GM19467 (cell line): ENCODE results near the gene KCND2.
A peak's percentile ranks its signal among the peaks of the same experiment; 100 is the strongest.
"Not testable (repeated sequence)": the region's sequence is repeated elsewhere in the genome, so short reads cannot be mapped to it uniquely, and the experiment has no call there.

Source experiments
- ATAC-seq: cut with Tn5 transposase; IDR thresholded peaks from one replicate; pipeline ENCODE4 v1.9.1; 2021; ENCODE audit warnings: mild to moderate bottlenecking, moderate library complexity; ENCODE audit not compliant: unreplicated experiment

KCND2 gene

DNA sequence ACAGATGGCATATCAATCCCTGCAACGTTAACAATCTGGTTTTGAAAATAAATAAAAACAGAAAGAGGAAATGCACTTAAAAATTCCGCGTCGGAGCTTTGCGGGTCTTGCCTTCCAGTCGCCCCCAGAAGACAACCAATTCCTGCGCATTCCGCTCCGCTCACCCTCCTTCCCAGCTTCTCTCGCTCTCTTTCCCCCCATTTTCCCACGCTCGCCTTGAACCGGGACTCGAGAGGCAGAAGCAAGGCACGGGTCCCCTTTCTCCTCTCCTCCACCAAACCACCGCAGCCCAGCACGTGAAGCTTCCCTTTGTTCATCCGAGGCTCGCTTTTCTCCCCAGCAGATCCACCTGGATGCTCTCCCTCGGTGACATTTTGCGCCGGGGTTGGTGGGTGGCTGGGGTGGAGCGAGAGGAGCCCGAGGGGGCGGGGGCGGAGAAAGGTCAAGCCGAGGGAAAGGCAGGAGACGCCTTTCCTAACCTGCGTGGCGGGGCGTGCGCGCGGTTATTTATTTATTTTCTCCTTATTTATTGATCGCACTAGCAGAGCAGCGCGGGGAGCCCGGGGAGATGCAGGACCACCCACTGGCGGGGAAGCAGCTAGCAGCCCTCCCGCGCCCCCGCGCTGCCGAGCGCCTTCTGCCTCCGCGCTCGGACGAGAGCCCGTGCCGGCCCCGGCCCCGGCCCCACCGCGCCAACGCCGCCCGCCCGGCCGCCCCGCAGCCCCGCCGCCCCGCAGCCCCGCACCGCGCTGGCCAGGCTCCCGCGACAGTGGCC lies at the start of gene KCND2:
TSS of gene KCND2 (plus strand) at position 475 of the 775 bp plus-strand sequence.
- ATAC-seq = peak; percentile 20

DNA sequence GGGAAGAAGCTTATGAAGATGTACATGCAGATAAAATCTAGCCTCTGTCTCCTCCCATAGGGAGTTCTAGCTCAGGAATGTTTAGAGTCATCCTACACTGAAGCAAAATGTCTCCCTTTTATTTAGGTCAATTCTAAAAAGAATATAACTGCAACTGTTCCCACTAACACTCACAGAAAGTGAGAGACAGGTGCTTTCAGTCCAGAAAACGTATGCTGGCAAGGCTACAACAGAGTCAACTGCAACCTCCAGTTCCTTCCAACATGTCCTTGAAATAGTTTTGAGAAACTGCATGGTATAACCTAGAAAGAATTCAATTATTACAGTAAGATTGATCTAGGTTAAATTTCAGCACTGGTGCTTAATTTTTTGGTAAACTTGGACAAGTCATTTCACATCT lies 46.8 kb upstream of the KCND2 start:
- no peak for ATAC-seq

DNA sequence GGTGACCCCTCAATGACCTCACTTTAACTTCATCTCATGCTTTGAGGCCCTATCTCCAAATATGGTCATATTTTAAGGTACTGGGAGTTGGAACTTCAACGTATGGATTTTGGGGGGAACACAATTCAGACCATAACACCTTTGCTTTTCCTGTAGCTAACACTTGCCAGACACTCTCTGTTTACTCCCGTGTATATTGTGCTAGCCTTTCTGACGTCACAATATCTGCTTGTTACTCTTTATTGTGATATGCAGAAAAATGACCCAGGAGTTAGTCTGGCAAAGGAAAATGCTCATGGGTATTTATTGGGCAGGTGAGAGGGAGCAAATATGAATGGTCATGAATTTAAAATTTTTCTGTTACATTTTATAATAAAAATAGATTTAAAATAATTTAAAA lies 45.7 kb upstream of the KCND2 start:
- ATAC-seq = no peak

DNA sequence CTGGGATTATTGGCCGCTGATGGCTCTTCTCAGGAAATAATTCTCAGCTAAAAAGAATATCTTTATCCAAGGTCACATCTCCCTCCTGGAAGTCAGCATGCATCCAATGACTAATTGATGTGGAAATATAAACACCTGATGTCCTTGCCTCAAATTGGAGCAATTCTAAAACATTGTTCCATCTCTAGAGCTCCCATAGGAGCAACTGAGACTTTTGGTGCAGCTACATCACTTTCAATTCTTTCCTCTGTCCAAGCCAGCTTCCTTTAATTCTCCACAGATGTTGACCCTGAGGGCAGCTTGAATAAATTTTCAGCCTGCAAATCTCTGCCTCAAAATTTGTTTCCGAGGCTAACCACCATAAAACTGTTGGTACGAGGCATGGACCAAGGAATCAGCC lies 43.9 kb upstream of the KCND2 start:
- no peak for ATAC-seq

DNA sequence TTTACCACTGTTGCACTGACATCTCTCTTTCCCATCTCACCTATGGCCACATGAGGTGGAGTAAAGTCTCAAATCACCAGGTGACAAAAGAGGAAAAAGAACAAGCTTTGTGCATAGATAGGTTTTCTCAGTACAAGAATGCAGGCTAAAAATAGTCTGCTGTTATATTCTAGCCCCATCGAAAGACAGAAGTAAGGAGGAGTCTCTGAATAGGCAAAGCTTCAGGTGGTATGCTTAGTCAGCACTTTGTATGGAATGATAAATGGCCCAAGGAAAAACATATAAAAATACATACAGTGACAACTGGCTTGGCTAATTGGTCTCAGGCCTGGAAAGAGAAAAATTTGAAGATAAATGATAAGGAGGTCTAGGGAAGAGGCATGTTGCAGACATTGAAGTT lies 39.6 kb upstream of the KCND2 start:
- no peak for ATAC-seq

DNA sequence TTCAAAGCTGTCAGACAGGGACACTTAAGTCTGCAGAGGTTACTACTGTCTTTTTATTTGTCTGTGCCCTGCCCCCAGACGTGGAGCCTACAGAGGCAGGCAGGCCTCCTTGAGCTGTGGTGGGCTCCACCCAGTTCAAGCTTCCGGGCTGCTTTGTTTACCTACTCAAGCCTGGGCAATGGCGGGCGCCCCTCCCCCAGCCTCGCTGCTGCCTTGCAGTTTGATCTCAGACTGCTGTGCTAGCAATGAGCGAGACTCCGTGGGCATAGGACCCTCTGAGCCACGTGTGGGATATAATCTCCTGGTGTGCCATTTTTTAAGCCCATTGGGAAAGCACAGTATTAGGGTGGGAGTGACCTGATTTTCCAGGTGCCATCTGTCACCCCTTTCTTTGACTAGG lies 32.6 kb upstream of the KCND2 start:
- not testable (repeated sequence) for ATAC-seq

DNA sequence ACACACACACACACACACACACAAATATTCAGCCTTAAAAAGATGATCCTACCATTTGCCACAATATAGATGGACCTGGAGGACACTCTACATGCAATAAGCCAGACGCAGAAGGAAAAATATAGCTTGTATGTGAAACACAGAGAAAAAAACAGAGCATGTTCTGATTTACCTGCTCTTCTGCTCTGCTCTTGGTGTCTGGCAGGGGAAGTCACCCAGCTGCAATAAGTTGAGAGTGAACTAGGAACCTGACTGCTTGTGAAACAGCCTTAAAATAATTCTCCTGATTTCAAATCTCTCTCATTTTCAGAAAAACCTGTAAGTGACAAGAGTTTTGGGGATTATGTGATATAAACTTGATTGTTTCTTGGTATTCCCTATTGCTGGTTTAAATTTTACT lies 31.0 kb upstream of the KCND2 start:
- ATAC-seq = no peak

DNA sequence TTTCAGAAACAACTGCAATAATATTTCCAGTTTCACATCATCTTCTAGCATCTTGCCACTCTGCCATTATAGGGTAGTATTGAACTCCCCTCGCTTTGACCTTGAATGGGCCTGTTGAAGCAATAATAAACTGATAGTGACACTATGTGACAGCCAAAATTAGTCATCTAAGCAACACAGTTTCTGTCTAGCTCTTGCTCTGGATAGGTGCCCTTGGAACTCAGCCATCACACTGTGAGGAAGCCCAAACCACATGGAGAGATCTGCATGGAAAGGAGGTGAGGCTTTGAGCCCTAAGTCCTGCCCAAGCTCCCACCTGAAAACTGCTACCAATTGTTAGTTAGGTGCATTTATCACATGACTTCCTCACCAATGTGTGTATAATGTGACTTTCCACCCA lies 18.1 kb upstream of the KCND2 start:
- ATAC-seq = no peak

DNA sequence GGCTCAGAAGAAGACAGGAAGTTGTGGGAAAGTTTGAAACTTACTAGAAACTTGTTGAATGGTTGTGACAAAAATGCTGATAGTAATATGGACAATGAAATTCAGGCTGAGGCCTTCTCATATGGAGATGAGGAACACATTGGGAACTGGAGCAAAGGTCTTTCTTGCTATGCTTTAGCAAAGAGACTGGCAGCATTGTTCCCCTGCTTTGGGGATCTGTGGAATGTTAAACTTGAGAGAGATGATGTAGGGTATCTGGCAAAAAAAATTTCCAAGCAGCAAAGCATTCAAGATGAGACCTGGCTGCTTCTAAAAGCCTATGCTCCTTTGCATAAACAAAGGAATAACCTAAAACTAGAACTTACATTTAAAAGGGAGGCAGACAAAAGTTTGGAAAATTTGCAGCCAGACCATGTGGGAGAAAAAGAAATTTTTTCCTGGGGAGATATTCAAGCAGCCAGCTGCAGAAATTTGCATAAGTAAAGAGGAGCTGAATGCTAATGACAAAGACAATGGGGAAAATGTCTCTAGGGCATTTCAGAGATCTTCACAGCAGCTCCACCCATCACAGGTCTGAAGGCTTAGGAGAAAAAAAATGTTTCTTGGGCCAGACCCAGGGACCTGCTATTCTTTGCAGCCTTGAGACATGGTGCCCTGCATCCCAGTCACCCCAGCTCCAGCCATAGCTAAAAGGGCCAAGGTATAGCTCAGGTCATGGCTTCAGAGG lies 16.5 kb upstream of the KCND2 start:
- ATAC-seq = no peak

DNA sequence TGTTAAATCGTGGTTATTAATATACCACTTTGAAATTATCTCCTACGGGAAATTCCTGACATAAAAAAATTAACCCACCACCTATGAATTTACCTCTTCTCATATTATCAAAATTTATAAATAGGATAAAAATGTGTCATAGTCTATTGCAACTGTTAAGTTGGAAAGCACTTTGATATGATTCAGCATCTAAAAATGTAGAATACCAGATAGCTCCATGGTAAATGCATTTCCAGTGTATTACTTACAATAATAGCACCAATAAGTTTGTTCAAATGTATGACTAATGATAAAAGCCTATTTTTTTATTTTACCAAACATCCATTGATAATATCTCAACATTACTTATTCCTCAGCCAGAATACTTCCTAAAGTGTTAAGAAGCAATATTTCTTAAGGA lies 13.6 kb upstream of the KCND2 start:
- no peak for ATAC-seq

DNA sequence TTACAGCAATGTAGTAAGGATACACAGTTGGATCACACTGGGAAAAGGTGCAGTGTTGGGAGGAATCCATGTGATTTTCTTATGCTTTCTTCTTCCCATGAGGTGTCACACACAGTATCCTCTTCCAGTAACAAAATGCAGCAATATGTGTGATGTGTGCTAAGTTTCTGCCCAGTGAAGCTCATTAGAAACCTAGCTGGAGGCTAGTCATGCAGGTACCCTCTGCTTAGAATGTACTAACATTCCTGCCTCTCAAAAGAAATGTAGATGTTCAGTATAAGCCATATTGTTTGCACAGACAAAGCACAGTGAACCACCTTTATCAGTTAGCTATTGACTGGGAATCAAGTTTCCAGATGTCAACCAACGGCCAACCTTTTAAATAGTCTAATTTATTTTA lies 12.9 kb upstream of the KCND2 start:
- no peak for ATAC-seq

DNA sequence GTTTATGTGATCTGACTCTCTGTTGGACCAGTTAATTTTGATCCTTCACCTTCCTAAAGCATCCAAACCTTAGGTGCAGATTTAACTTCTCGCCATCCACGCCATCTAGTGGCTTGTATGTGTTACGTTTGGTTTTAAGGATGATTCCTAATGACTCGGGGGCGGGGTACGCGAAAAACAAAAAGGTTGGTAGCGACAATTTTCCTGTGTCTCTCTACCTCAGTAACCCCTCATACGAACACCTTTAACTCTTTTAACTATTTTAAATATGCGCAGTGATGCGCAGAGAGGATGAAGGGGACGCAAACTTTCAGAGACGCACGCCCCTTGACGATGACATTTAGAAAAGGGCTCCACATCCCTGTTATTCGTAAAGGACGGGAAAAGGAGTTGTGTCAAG lies 714 bp upstream of the KCND2 start:
- ATAC-seq = peak; percentile 41

DNA sequence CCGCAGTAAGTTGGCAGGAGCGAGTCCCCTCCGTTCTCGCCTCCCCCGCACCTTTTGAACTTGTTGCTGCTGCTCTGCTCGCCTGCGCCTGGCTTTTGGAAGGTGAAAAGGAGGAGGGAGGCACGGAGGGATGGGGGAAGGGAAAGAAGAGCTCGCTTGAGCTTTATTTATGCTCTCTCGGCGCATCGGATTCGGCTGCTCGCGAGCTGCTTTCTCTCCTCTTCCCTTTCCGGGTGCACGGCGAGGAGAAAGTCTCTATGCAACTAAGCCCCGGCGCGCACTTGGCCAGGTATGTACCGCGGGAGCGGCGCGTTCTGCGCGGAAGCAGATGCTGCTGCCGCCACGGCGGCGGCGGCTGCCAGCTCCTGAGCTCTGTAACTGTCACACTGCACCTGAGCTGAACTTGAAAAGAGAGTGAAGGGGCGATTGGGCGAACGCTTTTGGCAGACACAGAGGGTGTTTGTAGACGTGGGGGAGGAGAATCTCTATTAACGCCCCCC lies 551 bp downstream of the KCND2 start:
- ATAC-seq = peak; percentile 73

DNA sequence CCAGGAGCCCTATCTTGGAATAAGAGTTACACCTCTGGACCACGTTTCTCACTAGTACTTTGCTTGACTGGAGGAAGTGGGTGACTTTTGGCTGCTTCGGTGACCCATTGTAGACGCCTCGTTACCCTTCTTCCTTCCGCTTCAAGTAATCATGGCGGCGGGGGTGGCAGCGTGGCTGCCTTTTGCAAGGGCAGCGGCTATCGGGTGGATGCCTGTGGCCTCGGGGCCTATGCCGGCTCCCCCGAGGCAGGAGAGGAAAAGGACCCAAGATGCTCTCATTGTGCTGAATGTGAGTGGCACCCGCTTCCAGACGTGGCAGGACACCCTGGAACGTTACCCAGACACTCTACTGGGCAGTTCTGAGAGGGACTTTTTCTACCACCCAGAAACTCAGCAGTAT lies 1.5 kb downstream of the KCND2 start:
- no peak for ATAC-seq

DNA sequence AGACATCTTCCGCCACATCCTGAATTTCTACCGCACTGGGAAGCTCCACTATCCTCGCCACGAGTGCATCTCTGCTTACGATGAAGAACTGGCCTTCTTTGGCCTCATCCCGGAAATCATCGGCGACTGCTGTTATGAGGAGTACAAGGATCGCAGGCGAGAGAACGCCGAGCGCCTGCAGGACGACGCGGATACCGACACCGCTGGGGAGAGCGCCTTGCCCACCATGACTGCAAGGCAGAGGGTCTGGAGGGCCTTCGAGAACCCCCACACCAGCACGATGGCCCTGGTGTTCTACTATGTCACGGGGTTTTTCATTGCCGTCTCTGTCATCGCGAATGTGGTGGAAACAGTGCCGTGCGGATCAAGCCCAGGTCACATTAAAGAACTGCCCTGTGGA lies 1.9 kb downstream of the KCND2 start:
- ATAC-seq = no peak

DNA sequence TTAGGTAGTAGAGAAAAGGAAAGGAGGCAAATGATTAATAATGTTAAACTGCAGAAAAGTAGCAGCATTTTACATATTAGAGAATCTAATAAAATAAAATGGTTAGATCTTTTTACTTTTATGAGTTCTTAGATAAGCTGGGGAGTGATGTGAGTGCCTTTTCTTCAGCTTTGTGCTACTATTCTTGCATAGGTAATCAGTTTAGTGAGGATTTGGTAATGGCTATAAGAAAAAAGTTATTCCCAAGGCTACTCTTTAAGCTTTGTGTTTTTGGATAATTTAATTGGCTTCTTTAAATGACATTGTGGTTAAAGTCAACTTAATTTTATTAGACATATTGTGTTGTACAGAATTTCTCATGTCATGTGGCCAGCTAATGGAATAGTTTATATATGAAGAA lies 3.7 kb downstream of the KCND2 start:
- no peak for ATAC-seq

DNA sequence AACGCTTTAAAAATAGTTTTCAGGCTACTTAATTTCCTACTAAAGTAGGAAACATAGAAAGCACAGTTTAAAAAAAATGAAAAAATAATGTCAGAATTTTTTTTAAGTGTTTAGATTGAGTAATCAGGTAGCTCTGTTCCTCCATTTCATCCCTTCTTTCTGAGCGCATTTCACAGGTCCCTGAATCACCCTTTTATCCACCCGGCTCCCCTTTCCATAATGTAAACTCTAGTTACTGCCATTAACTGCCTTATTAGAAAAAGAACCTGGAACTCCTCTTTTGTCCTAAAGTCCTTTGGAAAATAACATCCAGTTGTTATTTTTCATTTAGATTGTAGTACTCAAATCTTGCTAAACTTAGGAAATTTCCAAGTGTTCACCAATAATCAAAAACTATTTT lies 5.8 kb downstream of the KCND2 start:
- ATAC-seq = no peak

DNA sequence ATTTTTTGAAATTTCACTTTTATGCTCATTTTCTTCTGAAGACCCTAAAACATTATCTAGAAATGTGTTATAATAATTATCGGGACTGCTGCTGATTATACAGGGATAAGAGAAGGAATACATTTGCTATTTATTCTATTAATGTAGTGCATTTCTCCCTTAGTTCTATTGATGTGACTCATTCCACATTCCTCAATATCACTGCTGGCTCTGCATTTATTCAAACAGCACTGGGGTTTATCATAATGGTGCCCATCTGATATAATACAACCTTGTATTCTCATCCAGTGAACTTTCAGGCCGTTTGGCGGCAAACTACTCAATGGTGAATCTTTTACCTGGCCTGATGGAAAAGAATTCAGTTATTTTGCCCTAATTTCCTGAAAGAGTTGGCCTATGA lies 7.8 kb downstream of the KCND2 start:
- no peak for ATAC-seq

DNA sequence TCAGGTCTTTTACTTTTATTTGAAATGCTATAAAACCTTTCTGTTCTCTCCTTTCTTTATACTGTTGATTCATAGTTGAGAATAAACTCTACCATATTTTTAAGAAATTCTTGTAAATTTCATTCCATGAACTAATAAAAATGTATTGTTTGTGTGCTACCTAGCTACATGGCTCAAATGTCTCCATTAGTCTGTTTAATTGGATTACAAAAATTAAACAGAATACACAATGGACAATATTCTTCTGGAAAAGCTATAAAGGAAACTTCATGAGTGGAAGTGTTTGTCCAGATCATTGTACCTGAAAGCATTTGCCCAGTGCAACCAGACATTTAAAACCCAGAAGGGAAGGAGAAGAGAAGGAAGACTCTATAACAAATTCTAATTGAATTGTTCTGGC lies 20.1 kb downstream of the KCND2 start:
- ATAC-seq = no peak

DNA sequence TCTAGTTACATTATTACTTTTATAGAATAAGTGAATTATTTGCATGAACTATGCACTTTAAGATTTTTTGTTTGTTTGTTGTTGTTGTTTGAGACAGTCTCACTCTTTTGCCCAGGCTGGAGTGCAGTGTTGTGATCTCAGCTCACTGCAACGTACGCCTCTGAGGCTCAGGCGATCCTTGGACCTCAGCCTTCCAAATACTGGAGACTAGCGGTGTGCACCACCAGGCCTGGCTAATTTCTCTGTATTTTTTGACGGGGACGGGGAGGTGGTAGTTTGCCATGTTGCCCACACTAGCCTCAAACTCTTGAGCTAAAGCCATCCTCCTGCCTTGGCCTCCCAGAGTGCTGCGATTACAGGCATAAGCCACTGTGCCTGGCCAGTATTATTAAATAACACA lies 29.2 kb downstream of the KCND2 start:
- ATAC-seq = no peak

DNA sequence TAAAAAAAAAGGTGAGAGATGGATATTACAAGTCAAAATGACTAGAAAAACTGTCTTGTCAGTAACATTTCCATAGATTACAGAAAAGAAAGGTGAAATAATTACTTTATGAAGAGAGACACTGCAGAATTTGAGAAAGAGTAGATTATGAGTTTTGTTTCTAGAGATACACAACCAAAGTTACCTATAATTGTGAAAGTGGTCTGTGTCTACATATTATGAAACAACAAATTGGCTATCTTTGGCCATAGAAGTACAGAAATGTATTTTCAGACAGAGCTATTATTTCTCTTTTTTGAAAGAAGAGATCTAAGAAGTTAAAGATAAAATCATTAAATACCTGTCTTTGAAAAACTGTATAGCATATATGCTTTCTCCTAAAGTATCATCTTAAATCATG lies 30.1 kb downstream of the KCND2 start:
- ATAC-seq = no peak

DNA sequence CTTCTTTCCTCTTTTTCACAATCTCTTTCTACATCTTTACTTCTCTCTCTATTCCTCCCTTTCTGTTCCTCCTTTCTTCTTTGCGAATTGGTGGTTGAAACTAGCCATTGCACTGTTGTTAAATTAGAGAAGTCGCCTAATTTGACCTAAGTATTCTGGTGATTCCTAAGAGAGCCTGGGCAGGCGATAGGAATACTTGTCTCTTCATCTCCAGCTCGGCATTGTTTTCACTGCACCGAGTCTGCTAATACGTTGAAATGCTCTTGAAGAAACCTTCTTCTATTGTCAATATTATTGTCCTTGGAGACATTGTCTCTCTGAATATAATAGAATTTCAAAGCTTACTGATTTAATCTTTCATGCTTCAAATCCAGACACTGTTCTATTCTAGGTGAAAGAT lies 31.7 kb downstream of the KCND2 start:
- ATAC-seq = no peak
